DMS79 treated with DMSO at 0.1 percent for 48 hours (cell line): ENCODE data around the gene CDK5R1.
"Not testable (repeated sequence)": the region's sequence is repeated elsewhere in the genome, so short reads cannot be mapped to it uniquely, and the experiment has no call there.

ENCODE experiments used
- DNase-seq: peaks from one replicate; lab custom pipeline; 2025; lab: John Stamatoyannopoulos, UW

The CDK5R1 gene

DNA sequence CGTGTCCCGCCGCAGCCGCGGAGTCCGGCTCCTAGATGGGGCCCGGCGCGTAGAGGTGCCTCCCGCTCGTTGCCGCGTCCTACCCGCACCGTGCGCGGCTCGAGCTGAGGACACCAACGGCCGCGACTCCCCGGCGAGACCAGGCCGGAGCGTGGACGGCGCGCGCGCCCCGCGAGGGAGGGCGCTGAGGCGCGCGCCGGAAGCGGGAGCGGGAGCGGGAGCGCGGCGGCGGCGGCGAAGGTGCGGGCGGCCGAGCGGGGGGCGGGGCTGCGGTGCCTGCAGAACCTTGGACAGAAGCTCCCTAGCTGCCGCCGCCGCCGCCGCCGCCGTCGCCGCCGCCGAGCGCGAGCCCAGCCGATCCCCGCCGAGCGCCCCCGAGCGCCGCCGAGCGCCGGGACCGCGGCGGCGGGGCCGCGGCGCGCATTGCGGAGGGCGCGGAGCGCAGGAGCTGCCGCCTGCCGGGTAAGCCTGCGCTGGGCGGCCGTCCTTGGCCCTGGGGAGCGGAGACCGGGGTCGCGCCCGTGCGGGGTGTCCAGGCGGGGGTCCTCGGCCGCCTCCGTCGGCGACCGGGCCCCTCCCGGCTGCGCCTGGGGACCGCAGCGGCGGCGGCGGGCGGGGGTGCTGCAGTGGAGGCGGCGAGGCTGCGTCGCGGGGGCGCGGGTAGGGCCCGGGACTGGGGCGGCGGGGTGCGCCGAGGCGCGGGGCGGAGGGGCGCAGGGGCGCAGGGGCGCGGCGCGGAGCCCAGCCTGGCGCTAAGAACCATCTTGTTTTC lies at the start of gene CDK5R1:
Gene CDK5R1, plus strand, starts transcription at position 293 of the 772 bp plus-strand sequence. CDS start 628 bp downstream, outside the sequence.
- peak; percentile 56 for DNase-seq

DNA sequence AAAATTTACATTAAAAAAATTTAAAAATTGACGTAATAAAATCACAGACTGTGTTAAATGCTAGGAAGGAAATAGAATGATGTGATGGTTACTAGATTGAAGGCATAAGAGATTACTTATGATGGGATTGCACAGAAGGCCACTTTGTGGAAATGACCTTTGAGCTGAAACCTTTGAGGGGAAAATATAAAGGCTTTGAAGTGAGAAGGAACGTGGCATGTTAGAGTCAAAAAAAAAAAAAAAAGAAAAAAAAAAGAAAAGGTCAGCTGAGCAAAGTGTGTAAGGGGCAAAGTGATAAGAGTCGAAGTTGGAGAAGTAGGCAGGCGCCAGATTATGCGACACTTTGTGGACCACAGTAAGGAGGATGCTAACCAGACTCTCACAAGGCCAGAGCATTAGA lies 46.1 kb upstream of the CDK5R1 start:
- no peak for DNase-seq

DNA sequence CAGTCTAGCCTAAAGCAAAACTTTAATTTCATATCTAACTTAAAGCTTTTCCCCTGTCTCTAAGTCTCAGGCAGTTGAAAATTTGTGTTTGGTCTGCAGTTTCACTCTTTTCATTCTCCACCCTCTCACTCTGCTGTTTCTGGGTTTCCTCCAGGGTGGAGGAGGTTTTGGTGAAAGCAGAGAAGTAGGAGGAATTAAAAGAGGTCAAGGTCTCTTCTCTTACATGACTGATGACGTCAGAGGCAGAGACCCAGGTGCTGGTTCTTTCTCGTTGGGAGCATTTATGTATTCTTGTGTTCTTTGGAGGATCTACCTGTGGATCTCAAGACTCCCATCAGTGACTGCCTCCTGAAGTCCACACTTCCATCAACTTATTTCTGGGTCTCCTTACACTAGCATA lies 44.9 kb upstream of the CDK5R1 start:
- DNase-seq, result no peak

DNA sequence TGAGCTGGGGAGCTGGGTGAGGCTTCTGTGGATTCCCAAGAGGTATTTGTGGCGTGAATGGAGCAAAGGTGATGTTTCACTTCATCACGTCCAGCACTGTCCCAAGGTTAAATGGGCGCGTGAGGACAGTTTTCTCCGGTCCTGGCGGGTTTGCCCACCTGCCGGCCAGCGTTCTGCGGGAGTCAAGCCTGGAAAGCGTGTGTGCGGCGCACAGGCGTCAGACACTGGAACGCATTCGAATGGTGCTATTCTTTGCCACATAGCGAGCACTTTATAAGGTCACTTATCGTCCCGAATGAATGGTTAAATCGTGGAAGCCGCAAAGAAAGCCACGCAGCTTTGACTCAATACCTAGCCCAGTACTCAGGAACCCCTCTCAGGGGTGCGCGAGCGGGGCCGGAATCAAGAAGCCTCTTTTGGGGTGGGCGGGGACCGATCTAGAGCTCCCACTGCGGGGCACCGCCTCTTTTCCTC lies 42.9 kb upstream of the CDK5R1 start:
- DNase-seq, result no peak

DNA sequence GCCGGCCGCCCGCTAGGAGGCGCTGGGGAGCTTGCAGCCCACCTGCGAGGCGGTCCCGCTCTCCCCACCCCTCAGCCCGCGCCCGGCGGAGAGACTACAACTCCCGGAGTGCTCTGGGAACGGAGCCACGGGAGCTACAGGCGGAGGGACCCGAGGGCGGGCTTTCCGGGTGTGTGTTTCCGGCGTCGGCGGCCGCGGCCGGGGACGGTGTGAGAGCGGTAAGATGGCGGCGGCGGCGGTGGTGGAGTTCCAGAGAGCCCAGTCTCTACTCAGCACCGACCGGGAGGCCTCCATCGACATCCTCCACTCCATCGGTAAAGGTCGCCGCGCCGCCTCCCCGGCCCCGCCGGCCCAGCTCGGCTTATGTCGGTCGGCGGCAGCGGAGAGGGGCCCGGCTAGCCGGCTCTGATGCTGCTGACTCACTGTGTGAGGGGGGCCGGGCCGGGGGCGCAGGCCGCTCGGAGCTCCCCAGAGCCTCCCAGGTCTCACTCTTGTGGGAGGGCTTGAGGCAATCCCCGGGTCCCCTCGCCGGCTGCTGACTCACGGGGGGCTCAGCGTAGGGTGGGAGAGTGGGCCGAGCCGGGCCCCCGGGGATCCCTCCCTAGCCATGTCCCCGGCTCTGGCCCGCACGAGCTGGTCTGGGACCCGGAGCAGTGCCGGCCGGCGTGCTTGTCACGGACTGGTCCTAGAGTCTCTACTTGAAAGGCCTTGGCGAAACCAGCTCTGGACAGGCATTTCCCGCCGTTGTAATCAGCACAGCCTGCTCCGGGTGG lies 42.3 kb upstream of the CDK5R1 start, which contains the start of gene PSMD11:
Gene PSMD11, plus strand, starts transcription at position 210 of the 773 bp plus-strand sequence. Its CDS starts 14 bp downstream, at position 224.
- DNase-seq, result peak; percentile 92

DNA sequence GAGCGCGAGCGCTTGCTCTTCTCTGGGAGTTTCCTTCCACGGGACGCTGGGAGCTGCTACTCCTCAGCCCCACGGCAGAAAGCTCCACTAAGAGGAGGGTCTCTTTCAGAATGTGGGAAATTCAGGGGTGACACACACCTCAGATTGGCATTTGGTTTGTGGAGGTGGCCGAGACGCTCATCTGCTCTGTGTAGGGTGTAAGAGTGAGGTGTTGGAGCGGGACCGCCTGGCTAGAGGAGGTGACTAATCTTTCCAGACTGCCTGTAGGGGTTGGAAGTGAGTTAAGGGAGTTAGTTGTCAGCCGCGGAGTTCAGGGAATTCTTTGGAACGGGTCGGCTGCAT lies 41.7 kb upstream of the CDK5R1 start:
- peak; percentile 20 for DNase-seq

DNA sequence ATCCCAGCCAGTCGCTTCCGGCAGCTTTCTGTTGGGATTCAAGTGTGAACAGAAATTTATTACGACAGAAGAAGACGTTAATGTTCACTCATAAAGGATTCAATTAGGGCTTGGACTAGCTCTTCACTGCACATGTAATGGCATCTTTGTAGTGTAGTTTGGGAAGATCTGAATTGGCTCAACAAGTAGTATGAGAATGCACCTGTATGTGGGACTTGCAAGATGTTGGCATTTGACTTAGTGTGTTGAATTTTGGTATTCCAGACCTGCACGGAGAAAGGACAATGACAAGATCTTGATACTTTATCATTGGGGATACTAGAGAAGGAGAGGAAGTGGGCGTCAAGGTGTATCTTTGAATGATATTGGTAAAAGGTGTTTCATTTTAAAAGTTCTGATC lies 41.3 kb upstream of the CDK5R1 start:
- no peak for DNase-seq

DNA sequence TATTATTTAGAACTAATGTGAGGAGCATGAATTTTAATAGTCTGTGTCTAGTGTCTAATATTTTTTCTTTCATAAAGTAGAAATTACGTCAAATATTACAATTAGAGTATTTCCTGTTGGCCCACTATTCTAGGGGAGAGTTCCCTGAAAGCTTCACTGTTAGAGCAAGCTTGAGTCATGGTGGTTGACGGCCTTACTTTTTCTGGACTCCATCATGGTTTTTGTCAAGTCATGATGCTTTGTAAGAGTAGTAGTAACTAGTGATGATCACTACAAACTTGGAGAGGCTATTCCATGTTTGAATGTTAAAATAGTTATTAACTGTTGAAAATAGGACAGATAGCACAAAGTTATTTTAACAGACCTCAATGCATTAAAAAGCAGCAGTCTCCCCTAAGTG lies 40.8 kb upstream of the CDK5R1 start:
- DNase-seq, result no peak

DNA sequence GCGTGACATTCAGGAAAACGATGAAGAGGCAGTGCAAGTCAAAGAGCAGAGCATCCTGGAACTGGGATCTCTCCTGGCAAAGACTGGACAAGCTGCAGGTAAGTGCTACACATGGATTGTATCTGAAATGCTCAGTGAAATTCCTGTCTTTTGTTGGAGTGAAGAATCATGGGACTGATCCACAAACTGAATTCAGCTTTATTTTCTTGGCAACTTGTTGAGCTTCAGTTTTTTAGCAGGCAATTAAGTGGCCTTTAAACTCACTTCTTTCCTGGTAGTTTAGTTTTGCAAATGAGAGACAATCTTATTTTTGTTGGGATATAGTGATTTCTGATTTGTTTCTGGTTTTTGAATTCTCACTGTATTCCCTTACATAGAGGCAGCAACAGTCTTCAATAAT lies 39.8 kb upstream of the CDK5R1 start:
- DNase-seq, result no peak

DNA sequence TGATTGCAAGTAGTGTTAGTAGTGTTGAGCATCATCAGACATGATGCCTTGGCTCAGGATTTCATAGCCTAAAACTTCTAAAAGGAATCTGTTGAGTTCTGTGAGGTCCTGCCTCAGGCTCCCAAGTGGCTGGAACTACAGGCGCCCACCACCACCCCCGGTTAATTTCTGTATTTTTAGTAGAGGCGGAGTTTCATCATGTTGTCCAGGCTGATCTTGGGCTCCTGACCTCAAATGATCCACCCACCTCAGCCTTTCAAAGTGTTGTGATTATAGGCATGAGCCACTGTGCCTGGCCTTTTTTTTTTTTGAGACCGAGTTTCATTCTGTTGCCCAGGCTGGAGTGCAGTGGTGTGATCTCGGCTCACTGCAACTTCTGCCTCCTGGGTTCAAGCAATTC lies 36.8 kb upstream of the CDK5R1 start:
- DNase-seq, result no peak

DNA sequence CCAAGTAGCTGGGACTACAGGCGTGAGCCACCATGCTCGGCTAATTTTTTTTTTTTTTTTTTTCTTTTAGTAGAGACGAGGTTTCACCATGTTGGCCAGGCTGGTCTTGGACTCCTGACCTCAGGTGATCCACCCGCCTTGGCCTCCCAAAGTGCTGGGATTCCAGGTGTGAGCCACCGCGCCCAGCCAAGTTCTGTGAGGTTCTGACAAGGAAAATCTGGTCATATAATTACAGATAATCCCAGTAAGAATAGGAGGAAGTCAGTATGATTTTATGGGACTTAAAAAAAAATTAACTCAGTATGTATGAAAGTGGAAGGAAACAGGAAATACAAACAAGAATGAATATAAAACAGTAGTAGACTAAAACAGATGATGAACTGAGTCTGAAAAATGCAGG lies 36.4 kb upstream of the CDK5R1 start:
- DNase-seq, result not testable (repeated sequence)

DNA sequence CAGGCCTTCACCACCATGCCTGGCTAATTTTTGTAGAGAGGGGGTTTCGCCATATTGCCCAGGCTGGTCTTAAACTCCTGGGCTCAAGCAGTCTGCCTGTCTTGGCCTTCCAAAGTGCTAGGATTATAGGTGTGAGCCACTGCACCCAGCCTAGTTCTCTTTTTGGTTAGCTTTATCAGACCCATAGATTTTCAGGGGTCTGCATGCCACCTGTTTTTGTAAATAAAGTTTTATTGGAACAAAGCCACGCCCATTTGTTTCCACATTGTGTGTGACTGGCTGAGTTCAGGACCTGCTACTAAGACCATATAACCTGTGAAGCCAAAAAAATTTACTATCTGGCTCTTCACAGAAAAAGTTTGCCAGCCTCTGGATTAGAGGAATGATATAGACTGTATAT lies 34.9 kb upstream of the CDK5R1 start:
- DNase-seq, result no peak

DNA sequence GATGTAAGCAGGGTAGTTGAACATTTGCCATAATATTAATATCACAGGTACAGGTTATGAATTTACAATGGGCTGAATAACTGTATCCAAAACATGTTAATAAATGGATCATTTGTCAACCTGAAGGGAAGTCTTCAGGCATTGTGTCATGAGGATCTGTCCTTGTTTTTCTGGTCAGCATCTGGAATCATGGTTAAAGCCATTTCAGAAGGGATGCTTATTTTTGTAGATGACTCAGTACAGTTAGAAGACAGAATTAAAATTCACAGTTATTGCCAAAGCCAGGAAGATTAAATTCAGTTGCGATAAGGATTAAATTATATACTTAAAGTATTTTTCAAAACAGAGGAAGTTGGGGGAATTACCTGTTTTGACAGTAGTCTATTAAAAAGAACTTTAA lies 34.5 kb upstream of the CDK5R1 start:
- no peak for DNase-seq

DNA sequence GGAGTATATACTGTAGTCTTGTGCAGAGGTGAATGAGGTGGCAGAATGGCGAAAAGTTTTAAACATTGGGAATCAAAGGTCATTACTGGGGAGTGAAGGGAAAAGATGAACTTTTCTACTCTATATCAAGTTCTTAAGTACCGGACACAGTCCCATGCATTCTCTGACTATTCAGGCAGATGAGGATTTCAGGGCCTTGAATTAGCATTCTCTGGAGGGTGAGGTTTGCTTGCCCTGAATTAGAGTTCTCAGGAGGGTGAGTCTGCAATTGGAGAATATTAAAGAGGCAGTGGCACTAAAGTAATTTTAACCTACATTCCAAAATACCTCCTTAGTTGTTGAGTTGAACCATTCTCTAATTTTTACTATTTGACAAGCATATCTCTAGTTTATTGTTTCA lies 33.4 kb upstream of the CDK5R1 start:
- DNase-seq, result no peak

DNA sequence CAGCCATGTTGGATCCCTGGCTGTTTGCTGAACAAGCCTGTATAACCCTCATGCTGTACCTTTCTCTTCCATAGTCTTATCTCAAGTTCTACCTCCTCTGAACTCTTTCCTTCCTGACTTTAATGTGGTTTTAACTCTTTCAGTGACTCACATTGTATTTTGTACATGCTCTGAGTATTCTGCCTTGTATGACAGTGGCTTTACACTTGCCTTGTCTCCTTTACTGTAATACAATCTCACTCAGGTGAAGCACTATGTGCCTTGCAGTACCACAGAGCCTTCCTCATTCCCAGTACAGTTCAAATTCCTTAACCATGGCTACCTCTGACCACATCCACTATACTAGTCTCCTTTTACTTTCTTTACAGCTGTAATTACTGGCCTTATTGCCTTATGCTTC lies 28.4 kb upstream of the CDK5R1 start:
- no peak for DNase-seq

DNA sequence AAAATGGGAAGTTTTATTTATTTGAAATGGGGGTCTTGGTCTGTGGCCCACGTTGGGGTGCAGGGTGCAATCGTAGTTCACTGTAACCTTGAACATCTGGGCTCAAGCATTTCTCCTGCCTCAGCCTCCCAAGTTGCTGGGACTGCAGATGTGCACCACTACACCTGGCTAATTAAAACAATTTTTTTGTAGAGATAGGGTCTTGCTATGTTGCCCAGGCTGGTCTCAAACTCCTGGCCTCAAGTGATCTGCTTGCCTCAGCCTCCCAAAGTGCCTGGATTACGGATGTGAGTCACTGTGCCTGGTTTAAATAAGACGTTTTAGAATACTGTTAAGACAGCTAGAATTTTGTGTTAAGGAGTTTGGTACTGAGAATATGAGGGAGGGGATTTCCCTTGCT lies 26.7 kb upstream of the CDK5R1 start:
- DNase-seq, result no peak

DNA sequence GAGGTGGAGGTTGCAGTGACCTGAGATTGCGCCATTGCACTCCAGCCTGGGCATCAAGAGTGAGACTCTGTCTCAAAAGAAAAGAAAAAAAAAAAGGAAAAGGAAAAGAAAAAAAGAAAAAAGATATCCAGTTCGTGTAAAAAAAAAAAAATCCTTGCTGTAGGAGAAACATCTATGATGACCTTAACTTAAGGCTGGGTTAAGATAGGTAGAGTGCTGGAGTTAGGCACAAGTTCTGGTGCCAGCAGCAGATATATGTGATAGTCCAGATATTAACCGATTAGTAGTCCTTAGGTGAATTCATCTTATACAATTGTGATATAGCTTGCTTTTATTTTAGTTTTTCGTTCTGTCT lies 25.3 kb upstream of the CDK5R1 start:
- DNase-seq, result no peak

DNA sequence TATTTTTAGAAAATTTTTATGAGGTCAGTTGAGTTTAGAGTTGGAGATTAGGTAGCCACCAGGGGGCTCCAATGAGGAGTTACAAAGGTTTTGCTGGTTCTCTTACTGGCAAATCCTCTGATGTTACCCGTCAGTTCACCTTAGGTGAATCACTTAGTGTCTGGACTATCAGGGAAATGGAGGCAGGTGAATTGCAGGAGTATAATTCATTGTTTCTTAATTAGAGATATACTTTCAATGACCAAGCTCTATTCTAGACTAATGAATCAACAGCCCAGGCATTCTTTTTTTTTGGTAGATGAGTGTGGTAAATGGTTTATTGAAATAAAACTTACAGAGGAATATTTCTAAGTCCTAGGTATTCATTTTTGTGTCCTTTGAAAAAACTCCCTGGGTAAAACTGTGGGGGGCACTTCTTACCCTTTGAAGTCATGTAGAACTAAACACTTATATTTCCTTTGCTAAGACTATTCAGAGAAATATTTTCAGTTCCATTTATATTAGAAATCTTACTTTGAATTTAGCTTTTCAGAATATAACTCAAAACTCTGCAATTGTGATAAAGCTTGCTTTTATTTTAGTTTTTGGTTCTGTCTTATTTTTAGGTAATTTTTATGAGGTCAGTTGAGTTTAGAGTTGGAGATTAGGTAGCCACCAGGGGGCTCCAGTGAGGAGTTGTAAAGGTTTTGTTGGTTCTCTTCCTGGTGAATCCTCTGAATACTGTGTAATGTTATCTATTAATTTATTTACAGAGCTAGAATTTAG lies 24.8 kb upstream of the CDK5R1 start:
- peak; percentile 20 for DNase-seq

DNA sequence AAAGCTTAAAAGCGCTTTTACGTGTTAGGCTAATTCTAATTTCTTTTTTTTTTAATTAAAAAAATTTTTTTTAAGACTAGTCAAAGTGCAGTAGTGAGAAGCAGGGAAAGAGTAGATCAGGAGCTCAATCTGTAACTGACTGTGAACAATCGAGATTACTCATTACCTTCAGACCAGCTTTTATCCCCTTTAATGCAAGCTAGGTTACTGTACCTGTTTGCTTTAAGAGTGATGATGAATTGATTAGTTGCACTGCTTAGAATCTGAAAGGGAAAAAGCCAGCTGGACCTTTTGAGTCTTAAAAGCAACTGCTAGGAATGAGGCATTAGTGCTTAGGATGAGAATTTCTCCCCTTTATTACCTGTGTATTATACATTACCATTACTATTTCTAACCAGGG lies 23.5 kb upstream of the CDK5R1 start:
- no peak for DNase-seq

DNA sequence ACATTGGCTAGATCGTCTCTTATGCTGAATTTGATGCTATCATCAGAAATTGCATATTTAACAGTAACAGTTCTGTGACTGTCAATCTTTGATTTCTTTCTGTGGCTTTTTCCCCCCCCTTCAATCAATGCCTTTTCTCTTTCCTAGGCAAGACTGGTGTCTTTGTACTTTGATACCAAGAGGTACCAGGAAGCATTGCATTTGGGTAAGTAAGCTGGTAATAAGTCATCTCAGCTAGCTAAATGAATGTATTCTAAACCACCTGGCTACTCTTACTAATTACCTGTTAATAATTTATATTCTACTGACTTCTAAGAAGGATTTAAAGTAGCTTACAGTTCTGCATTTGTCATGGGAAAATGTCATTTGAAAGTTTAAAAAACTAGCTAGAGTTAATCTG lies 22.4 kb upstream of the CDK5R1 start:
- no peak for DNase-seq

DNA sequence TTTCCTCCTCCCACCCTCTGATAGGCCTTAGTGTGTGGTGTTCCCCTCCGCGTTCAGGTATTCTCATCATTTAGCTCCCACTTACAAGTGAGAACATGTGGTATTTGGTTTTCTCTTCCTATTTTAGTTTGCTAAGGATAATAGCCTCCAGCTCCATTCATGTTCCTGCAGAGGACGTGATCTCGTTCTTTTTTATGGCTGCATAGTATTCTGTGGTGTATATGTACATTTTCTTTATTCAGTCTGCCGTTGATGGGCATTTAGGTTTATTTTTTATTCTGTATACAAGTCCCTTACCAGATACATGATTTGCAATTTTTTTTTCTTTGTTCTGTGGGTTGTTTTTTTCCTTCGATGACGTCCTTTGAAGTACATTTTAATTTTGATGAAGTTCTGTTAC lies 18.8 kb upstream of the CDK5R1 start:
- DNase-seq, result no peak

DNA sequence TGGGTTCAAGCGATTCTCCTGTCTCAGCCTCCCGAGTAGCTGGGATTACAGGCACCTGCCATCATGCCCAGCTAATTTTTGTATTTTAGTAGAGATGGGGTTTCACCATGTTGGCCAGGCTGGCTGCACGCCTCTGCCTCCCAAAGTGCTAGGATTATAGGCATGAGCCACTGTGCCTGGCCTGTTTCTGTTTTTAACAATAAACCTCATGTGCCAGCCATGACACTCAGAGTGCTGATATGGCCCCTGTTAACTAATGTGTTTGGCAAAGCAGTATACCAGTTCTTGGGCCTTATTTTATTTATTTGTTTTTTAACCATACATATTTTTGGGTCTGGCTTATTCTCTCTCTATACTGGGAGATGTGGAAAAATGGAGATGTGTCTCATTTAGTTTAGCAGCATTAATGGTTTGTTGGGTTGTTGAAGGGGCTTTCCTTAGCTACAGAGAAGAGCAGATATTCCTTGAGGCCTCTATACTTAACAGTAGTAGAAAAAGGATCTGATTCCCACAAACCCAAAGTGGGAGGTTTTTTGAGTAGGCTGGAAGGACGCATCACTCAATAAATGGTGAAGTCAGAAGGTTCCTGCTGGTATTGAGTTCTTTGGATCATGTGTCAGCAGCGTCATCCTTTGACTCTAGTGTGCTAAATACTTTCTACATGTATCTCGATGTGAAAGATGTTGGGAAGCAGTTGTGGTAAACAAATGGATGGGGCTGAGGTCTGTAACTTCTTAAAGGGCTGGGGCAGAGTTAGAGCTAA lies 16.2 kb upstream of the CDK5R1 start:
- DNase-seq, result no peak
